ENCODE data around the gene TMEM184C. TPM values are rescaled to one million over a fixed set of nuclear protein-coding genes. Genes with fewer than 3 reads are reported as not detected.

The TMEM184C gene
- total RNA-seq, 2 donors from 2014 or later, result 15.8 to 20.8 TPM

DNA sequence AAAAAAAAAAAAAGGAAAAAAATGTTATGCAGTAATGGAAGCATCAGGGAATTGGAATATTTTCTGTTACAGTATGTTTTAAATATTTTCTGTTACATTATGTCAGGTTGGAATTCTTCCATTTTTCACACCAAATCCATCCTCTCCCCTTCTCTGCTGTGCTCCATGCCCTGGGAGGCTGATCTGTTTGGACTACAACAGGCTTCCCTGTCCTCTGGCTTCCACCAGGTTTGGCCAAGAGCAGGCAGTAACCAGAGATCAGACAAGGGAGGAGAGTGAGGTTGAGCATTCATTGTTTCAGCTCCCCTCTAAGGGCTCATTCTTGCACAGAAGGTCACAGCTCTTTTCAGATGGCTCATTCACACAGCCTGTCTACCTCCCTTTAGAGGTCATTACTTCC lies 11.7 kb upstream of the TMEM184C start:
- intact Hi-C loops (cut with DNase I), result no loop called here
- Histone ChIP-seq H3K27ac (no peak overlapping the region), H3K4me3 (no peak overlapping the region), H3K4me1 (no peaks in the 10 kb centered on the region), H3K9me3 (no peaks in the 10 kb centered on the region), H3K27me3 (no peaks in the 10 kb centered on the region), H3K36me3 (replicated peaks in 1 of 2; ENCODE audit: insufficient read depth in 1 of 2, low read depth in 2 of 2) (no peaks in the 10 kb centered on the region)
- DNase-seq, result no peak
- TF ChIP-seq, protein P1, sequence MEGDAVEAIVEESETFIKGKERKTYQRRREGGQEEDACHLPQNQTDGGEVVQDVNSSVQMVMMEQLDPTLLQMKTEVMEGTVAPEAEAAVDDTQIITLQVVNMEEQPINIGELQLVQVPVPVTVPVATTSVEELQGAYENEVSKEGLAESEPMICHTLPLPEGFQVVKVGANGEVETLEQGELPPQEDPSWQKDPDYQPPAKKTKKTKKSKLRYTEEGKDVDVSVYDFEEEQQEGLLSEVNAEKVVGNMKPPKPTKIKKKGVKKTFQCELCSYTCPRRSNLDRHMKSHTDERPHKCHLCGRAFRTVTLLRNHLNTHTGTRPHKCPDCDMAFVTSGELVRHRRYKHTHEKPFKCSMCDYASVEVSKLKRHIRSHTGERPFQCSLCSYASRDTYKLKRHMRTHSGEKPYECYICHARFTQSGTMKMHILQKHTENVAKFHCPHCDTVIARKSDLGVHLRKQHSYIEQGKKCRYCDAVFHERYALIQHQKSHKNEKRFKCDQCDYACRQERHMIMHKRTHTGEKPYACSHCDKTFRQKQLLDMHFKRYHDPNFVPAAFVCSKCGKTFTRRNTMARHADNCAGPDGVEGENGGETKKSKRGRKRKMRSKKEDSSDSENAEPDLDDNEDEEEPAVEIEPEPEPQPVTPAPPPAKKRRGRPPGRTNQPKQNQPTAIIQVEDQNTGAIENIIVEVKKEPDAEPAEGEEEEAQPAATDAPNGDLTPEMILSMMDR (IDR thresholded peaks at IDR 0.05), result no peak
- TF ChIP-seq POLR2A (IDR thresholded peaks at IDR 0.05), result no peak
- ATAC-seq, result no peak

DNA sequence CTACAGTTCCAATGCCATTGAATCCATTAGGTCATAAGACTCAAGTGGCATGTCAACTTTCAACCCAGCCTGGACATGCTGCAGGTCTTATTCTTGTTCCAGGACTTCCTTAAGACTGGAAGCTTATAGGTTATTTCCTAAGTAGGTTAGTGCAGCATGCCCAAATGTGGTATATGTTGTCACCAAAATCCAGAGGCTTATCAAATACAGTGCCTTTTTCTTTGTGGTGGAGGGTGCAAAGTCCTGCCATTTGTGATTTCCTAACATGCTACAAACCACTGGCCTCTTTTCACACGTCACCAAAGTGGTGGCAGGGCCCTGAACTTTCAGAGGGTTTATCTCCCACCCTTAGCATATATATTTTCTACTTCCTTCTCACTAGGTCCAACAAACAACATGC lies 9.7 kb upstream of the TMEM184C start:
- intact Hi-C loops (cut with DNase I), result no loop called here
- no peak for DNase-seq
- Histone ChIP-seq H3K4me1 (no peaks in the 10 kb centered on the region), H3K36me3 (replicated peaks in 1 of 2; ENCODE audit: insufficient read depth in 1 of 2, low read depth in 2 of 2) (no peaks in the 10 kb centered on the region), H3K27me3 (no peaks in the 10 kb centered on the region), H3K9me3 (no peaks in the 10 kb centered on the region), H3K27ac (no peak overlapping the region), H3K4me3 (no peak overlapping the region)
- 55 to 95% methylated on average over 1 of the region's 1 CpG for WGBS, 2 donors
- no peak for ATAC-seq
- no peak for TF ChIP-seq POLR2A (IDR thresholded peaks at IDR 0.05)
- TF ChIP-seq, protein P1 (IDR thresholded peaks at IDR 0.05), result no peak

DNA sequence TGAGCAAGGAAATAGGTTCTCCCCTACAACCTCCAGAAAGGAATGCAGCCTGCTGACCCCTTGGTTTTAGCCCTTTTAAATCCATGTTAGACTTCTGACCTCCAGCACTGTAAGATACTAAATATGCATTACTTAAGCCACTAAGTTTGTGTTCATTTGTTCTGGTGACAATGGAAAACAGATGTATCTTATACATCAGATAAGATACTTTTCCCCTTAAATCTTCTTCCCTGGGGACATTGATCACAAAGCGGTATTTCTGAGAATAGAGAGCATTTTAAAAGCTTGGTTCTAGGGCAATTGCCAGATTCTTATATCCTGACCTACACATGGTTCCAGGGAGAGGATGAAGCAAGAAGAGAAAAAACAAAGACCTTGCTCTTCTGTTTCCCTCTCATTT lies 6.5 kb upstream of the TMEM184C start:
- Histone ChIP-seq H3K27ac (no peak overlapping the region), H3K27me3 (no peaks in the 10 kb centered on the region), H3K4me1 (no peaks in the 10 kb centered on the region), H3K4me3 (no peak overlapping the region), H3K36me3 (replicated peaks in 1 of 2; ENCODE audit: insufficient read depth in 1 of 2, low read depth in 2 of 2) (no peaks in the 10 kb centered on the region), H3K9me3 (no peaks in the 10 kb centered on the region)
- ATAC-seq (no peak), DNase-seq (no peak)
- 80 to 100% methylated on average over 1 of the region's 1 CpG for WGBS, 2 donors
- no peak for TF ChIP-seq POLR2A (IDR thresholded peaks at IDR 0.05)
- TF ChIP-seq, protein P1 (IDR thresholded peaks at IDR 0.05), result no peak
- intact Hi-C loops (cut with DNase I), result no loop called here

DNA sequence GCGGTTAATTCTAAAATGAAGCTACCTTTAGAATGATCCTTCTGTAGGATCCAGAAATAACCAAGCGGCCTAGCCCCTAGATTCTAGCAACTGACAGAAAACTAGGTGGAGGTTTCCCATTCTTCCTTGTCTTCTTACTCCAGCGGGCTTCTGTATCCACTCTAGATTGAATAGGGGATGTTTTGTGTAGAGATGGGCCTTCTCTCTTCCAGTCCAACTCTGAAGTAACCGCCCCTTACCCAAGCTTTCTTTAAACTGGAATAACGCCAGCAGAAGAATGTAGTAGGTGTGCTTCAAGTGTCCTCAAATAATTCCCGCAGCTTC lies 386 bp upstream of the TMEM184C start:
- DNase-seq (no peak), ATAC-seq (no peak)
- Histone ChIP-seq H3K4me1 (peaks cover 31% of the 10 kb centered on the region), H3K9me3 (no peaks in the 10 kb centered on the region), H3K27ac (peak overlapping the region in 3 of 4 donors; percentile 84 to 95 (median 93)), H3K4me3 (peak overlapping the region; percentile 19 to 55), H3K36me3 (replicated peaks in 1 of 2; ENCODE audit: insufficient read depth in 1 of 2, low read depth in 2 of 2) (no peaks in the 10 kb centered on the region), H3K27me3 (no peaks in the 10 kb centered on the region)
- intact Hi-C loops (cut with DNase I), result no loop called here
- TF ChIP-seq POLR2A (IDR thresholded peaks at IDR 0.05), result no peak
- TF ChIP-seq, protein P1 (IDR thresholded peaks at IDR 0.05), result no peak
- WGBS, 2 donors, result 28 to 29% methylated on average over 6 of the region's 6 CpGs

DNA sequence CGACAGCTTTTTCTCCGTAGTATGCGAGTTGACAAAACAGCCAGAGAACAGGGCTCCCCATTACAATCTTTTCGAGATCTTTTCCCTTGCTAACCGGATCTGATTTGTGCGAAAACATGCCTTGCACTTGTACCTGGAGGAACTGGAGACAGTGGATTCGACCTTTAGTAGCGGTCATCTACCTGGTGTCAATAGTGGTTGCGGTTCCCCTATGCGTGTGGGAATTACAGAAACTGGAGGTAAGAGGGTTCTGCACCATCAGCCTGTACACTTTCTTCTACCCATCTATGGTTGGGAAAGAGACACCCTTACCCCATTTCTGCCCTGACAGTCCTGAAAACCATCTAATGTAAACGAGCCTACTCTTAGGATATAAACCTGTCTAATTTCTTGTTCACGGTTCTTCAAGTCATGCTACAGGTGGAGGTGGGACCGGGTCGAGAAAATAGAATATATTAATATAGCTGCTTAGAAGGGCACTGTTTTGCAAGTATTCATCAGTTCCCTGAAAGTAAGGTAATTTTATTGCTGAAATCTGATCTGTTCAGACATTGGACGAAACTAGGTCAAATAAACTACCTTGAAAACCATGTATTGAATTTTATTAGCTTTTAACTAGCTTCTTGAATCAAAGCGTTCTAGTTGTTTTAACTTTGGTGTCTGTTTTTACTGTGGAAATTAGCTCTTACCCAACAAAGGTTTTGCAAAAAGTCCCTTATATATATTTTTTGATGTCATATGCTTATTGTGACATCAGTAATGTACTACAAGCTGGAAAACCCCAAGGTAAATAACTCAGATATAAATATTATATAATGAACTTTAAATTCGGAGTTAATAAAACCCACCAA lies 869 bp downstream of the TMEM184C start:
- ATAC-seq (peak; percentile 5), DNase-seq (no peak)
- H3K27ac ChIP-seq, result peak overlapping the region; percentile 81 to 95 (median 88)
- TF ChIP-seq, protein P1 (IDR thresholded peaks at IDR 0.05), result no peak
- no peak for TF ChIP-seq POLR2A (IDR thresholded peaks at IDR 0.05)
- 4 to 6% methylated on average over 16 to 17 of the region's 17 CpGs for WGBS, 2 donors
- no peaks in the 10 kb centered on the region for H3K9me3 ChIP-seq
- no peaks in the 10 kb centered on the region for H3K36me3 ChIP-seq (replicated peaks in 1 of 2; ENCODE audit: insufficient read depth in 1 of 2, low read depth in 2 of 2)
- intact Hi-C loops (cut with DNase I), result no loop called here
- peak overlapping the region; percentile 55 to 66 for H3K4me3 ChIP-seq
- H3K4me1 ChIP-seq, result peaks cover 31% of the 10 kb centered on the region
- no peaks in the 10 kb centered on the region for H3K27me3 ChIP-seq

All from body of pancreas (tissue), 4 donors.